PFSK-1 (cell line): ENCODE measurements around the gene SFRP5.

Experiments
- FOXP2 ChIP-seq: optimal IDR thresholded peaks from 2 replicates; pipeline ENCODE3; 2011; ENCODE audit warnings: borderline replicate concordance, control low read depth, inconsistent platforms; ENCODE audit not compliant: insufficient read depth; ENCODE audit errors: extremely low read length, extremely low read depth
- POLR2AphosphoS5 ChIP-seq: IDR thresholded peaks from 2 replicates; pipeline ENCODE4 v1.6.1; 2012; ENCODE audit warnings: low read depth, mild to moderate bottlenecking, control low read depth, low read length, moderate library complexity
- TAF1 ChIP-seq: IDR thresholded peaks from 2 replicates; pipeline ENCODE4 v1.6.1; 2012; ENCODE audit warnings: low read length, control low read depth, borderline replicate concordance; ENCODE audit not compliant: insufficient read depth
- TF ChIP-seq, protein P1 (sequence below), 2 experiments: IDR thresholded peaks; 2 replicates each; pipeline versions ENCODE4 v1.6.1 to v1.8.0; 2011 to 2012; ENCODE audit warnings: low read depth in 2 of 2, low read length in 2 of 2, control low read depth in 1 of 2, inconsistent platforms in 1 of 2, mild to moderate bottlenecking in 1 of 2, moderate library complexity in 1 of 2; ENCODE audit not compliant: insufficient read depth in 1 of 2

DNA sequence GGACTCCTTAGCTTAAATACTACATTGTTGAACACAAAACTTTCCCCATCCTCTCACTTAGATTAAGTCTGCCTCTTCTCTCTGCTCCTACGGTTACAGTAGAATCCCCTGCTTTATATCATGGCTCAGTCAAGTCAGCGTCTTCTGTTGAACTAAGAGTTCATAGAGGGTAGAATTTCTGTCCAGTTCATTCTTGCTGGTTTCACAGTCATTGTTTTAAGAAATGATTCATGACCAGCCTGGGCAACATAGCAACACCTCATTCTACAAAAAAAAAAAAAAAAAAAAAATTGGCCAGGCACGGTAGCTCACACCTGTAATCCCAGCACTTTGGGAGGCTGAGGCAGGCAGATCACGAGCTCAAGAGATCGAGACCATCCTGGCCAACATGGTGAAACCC, 38.5 kb downstream of the SFRP5 start:
- TF ChIP-seq, protein P1, sequence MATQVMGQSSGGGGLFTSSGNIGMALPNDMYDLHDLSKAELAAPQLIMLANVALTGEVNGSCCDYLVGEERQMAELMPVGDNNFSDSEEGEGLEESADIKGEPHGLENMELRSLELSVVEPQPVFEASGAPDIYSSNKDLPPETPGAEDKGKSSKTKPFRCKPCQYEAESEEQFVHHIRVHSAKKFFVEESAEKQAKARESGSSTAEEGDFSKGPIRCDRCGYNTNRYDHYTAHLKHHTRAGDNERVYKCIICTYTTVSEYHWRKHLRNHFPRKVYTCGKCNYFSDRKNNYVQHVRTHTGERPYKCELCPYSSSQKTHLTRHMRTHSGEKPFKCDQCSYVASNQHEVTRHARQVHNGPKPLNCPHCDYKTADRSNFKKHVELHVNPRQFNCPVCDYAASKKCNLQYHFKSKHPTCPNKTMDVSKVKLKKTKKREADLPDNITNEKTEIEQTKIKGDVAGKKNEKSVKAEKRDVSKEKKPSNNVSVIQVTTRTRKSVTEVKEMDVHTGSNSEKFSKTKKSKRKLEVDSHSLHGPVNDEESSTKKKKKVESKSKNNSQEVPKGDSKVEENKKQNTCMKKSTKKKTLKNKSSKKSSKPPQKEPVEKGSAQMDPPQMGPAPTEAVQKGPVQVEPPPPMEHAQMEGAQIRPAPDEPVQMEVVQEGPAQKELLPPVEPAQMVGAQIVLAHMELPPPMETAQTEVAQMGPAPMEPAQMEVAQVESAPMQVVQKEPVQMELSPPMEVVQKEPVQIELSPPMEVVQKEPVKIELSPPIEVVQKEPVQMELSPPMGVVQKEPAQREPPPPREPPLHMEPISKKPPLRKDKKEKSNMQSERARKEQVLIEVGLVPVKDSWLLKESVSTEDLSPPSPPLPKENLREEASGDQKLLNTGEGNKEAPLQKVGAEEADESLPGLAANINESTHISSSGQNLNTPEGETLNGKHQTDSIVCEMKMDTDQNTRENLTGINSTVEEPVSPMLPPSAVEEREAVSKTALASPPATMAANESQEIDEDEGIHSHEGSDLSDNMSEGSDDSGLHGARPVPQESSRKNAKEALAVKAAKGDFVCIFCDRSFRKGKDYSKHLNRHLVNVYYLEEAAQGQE (IDR thresholded peaks at IDR 0.05; ENCODE audit: insufficient read depth in 1 of 2, low read depth in 2 of 2, low read length in 2 of 2): no peak
- TF ChIP-seq FOXP2 (no peak), POLR2AphosphoS5 (no peak), TAF1 (no peak)
